Inferior parietal cortex (tissue), 1 donor: ENCODE data around the gene SLC39A10.

Source experiments
- DNase-seq: peaks from one replicate; pipeline ENCODE4 v3.0.0-alpha.2; 2016; ENCODE audit errors: extremely low spot score

The SLC39A10 gene

GRCh38 chr2:195721042-195721441, 64.0 kb downstream of the SLC39A10 start:
- DNase-seq, result no peak

- no peak for DNase-seq
Measured at GRCh38 chr2:195722075-195722474, 65.0 kb downstream of the SLC39A10 start.

- no peak for DNase-seq
Measured at GRCh38 chr2:195727106-195727505, 70.1 kb downstream of the SLC39A10 start.

- DNase-seq, result no peak
Measured at GRCh38 chr2:195730912-195731311, 73.9 kb downstream of the SLC39A10 start.

GRCh38 chr2:195732574-195732973, 75.5 kb downstream of the SLC39A10 start:
- DNase-seq, result no peak

- DNase-seq, result no peak
Measured at GRCh38 chr2:195733831-195734230, 76.8 kb downstream of the SLC39A10 start.

- DNase-seq, result no peak
Measured at GRCh38 chr2:195734395-195734794, 77.4 kb downstream of the SLC39A10 start.

- no peak for DNase-seq
Measured at GRCh38 chr2:195734931-195735330, 77.9 kb downstream of the SLC39A10 start.

GRCh38 chr2:195735347-195735746, 78.3 kb downstream of the SLC39A10 start:
- no peak for DNase-seq

GRCh38 chr2:195737511-195738325, 80.7 kb downstream of the SLC39A10 start:
- no peak for DNase-seq

GRCh38 chr2:195741191-195741590, 84.2 kb downstream of the SLC39A10 start:
- DNase-seq, result no peak

GRCh38 chr2:195756218-195756942, 99.4 kb downstream of the SLC39A10 start:
- no peak for DNase-seq

- DNase-seq, result no peak
Measured at GRCh38 chr2:195758846-195759245, 101.8 kb downstream of the SLC39A10 start.

- DNase-seq, result no peak
Measured at GRCh38 chr2:195759877-195760276, 102.9 kb downstream of the SLC39A10 start.

- DNase-seq, result no peak
Measured at GRCh38 chr2:195763866-195764265, 106.8 kb downstream of the SLC39A10 start.

- no peak for DNase-seq
Measured at GRCh38 chr2:195766691-195767090, 109.7 kb downstream of the SLC39A10 start.

GRCh38 chr2:195768431-195768830, 111.4 kb downstream of the SLC39A10 start:
- no peak for DNase-seq

GRCh38 chr2:195769975-195770374, 112.9 kb downstream of the SLC39A10 start:
- no peak for DNase-seq

- no peak for DNase-seq
Measured at GRCh38 chr2:195779491-195779890, 122.5 kb downstream of the SLC39A10 start.

GRCh38 chr2:195782156-195782555, 125.1 kb downstream of the SLC39A10 start:
- no peak for DNase-seq
